Activated CD4-positive, alpha-beta T cell treated with anti-CD3 and anti-CD28 coated beads, Interleukin-2, amount 10 ng/mL, durations not matched to agents 7 days and 5 days (primary cell): ENCODE measurements around the gene ZNF467. TPM values are rescaled to one million over a fixed set of nuclear protein-coding genes. Genes with fewer than 3 reads are reported as not detected.

Experiments used
- CTCF ChIA-PET: fragments of 350-600 bp; sonication (Branson Sonifier 250); formaldehyde crosslinking; loops from one replicate; lab custom pipeline; 2021; ENCODE audit warnings: antibody characterized with exemption; lab: Charles Lee
- POLR2A ChIA-PET: fragments of 350-600 bp; sonication (Branson Sonifier 250); formaldehyde crosslinking; loops from one replicate; lab custom pipeline; 2021; ENCODE audit warnings: antibody characterized with exemption; lab: Charles Lee
- DNase-seq: peaks from one replicate; pipeline ENCODE4 v3.0.0-alpha.2; 2020
- H3K27ac Mint-ChIP-seq: one replicate; pipeline ENCODE4 v1.8.0; 2021; ENCODE audit warnings: mild to moderate bottlenecking, moderate library complexity, mixed read lengths
- H3K27me3 Mint-ChIP-seq: one replicate; pipeline ENCODE4 v1.8.0; 2021; ENCODE audit warnings: mixed read lengths
- H3K36me3 Mint-ChIP-seq: one replicate; pipeline ENCODE4 v1.8.0; 2021; ENCODE audit warnings: low read depth, mixed read lengths
- H3K4me1 Mint-ChIP-seq: one replicate; pipeline ENCODE4 v1.8.0; 2021; ENCODE audit warnings: mixed read lengths
- H3K4me3 Mint-ChIP-seq: one replicate; pipeline ENCODE4 v1.8.0; 2021; ENCODE audit warnings: mild to moderate bottlenecking, moderate library complexity, mixed read lengths
- H3K9me3 Mint-ChIP-seq: one replicate; pipeline ENCODE4 v1.8.0; 2021; ENCODE audit warnings: mixed read lengths
- total RNA-seq, 2 experiments: library from RNA; stranded (reverse); gene quantifications; one replicate each; pipeline ENCODE4 v1.2.3, GENCODE V29; 2021

ZNF467 gene
- total RNA-seq, 2 experiments from 2014 or later = 0.15 to 0.32 TPM

- ChIA-PET POLR2A (interaction anchor here (0.6 kb wide), 1 partner anchor 16 kb away, joined by 5 read pairs; no protein-coding TSS in a partner anchor), CTCF (no interaction called here)
- no peak overlapping the region for H3K4me3 Mint-ChIP-seq
- no peaks in the 10 kb centered on the region for H3K36me3 Mint-ChIP-seq
- no peaks in the 10 kb centered on the region for H3K4me1 Mint-ChIP-seq
- H3K27me3 Mint-ChIP-seq = peaks cover 14% of the 10 kb centered on the region
- no peaks in the 10 kb centered on the region for H3K9me3 Mint-ChIP-seq
- DNase-seq = no peak
- no peak overlapping the region for H3K27ac Mint-ChIP-seq
These were observed 15.7 kb upstream of the ZNF467 start for GRCh38 chr7:149789101-149789500.

DNA sequence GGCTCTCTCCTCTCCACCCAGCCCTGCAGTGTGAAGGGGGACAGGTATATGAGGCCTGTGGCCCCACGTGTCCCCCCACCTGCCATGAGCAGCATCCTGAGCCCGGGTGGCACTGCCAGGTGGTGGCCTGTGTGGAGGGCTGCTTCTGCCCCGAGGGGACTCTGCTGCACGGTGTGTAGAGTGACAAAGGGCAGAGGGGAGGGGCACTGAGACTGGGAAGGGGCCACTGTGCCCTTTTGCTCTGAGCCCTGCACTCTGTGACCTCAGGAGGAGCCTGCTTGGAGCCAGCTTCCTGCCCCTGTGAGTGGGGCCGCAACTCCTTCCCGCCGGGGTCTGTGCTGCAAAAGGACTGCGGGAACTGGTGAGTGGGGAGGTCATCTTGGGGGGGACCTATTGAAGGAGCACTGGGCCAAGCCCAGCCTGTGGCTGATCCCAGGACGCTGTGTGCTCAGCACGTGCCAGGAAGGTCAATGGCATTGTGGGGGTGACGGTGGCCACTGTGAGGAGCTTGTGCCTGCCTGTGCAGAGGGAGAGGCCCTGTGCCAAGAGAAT is 15.0 kb upstream of the ZNF467 start:
- H3K9me3 Mint-ChIP-seq = no peaks in the 10 kb centered on the region
- peaks cover 14% of the 10 kb centered on the region for H3K27me3 Mint-ChIP-seq
- DNase-seq = no peak
- CTCF ChIA-PET = interaction anchor here (1.0 to 1.5 kb wide), 2 partner anchors 10 to 125 kb away, joined by 3 to 5 read pairs; no protein-coding TSS in a partner anchor
- no peaks in the 10 kb centered on the region for H3K4me1 Mint-ChIP-seq
- no peaks in the 10 kb centered on the region for H3K36me3 Mint-ChIP-seq
- POLR2A ChIA-PET = no interaction called here
- H3K27ac Mint-ChIP-seq = no peak overlapping the region
- H3K4me3 Mint-ChIP-seq = no peak overlapping the region

DNA sequence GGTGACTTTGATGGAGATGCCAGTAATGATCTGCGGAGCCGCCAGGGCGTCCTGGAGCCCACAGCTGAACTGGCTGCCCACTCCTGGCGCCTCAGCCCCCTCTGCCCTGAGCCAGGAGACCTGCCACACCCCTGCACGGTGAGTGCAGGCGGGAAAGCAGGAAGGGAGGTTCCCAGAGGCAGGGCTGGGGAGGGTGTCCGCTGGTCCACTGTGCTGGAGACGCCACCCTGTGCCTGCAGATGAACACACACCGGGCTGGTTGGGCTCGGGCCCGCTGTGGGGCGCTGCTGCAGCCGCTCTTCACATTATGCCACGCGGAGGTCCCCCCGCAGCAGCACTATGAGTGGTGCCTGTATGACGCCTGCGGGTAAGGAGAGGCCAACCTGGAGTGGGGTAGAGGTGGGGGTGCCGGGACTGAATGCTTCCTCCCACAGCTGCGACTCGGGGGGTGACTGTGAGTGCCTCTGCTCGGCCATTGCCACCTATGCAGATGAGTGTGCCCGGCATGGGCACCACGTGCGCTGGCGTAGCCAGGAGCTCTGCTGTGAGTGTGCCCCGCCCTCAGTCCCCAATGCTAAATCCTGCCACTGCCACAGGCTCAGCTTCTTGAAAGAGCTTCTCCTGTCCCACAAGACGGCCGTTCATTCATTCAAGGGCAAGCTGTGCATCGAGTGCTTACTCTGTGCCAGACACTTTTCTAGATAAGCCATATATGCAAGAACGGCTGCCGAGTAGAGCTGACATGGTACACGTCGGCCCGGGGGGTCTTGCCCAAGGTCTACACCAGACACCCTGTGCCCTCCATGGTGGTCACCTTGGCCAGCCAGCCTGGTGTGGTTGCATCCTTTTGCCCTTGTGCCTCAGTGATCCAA is 14.3 kb upstream of the ZNF467 start:
- no peak for DNase-seq
- Mint-ChIP-seq H3K27me3 (peaks cover 14% of the 10 kb centered on the region), H3K4me1 (no peaks in the 10 kb centered on the region), H3K9me3 (no peaks in the 10 kb centered on the region), H3K4me3 (no peak overlapping the region), H3K27ac (no peak overlapping the region), H3K36me3 (no peaks in the 10 kb centered on the region)
- CTCF ChIA-PET = interaction anchor here (1.0 to 1.5 kb wide), 2 partner anchors 9 to 124 kb away, joined by 3 to 5 read pairs; no protein-coding TSS in a partner anchor
- POLR2A ChIA-PET = no interaction called here

- H3K27me3 Mint-ChIP-seq = peaks cover 12% of the 10 kb centered on the region
- ChIA-PET POLR2A (no interaction called here), CTCF (no interaction called here)
- no peak for DNase-seq
- no peak overlapping the region for H3K27ac Mint-ChIP-seq
- H3K4me3 Mint-ChIP-seq = no peak overlapping the region
- H3K36me3 Mint-ChIP-seq = no peaks in the 10 kb centered on the region
- H3K9me3 Mint-ChIP-seq = no peaks in the 10 kb centered on the region
- H3K4me1 Mint-ChIP-seq = no peaks in the 10 kb centered on the region
These were observed 12.6 kb upstream of the ZNF467 start for GRCh38 chr7:149785983-149786382.

GRCh38 chr7:149785402-149785801 is 12.0 kb upstream of the ZNF467 start:
- Mint-ChIP-seq H3K9me3 (no peaks in the 10 kb centered on the region), H3K27me3 (peaks cover 10% of the 10 kb centered on the region), H3K36me3 (no peaks in the 10 kb centered on the region), H3K4me3 (no peak overlapping the region), H3K4me1 (no peaks in the 10 kb centered on the region), H3K27ac (no peak overlapping the region)
- CTCF ChIA-PET = no interaction called here
- POLR2A ChIA-PET = no interaction called here
- DNase-seq = no peak

- Mint-ChIP-seq H3K27me3 (peaks cover 6% of the 10 kb centered on the region), H3K4me3 (no peak overlapping the region), H3K27ac (no peak overlapping the region), H3K4me1 (no peaks in the 10 kb centered on the region), H3K36me3 (no peaks in the 10 kb centered on the region), H3K9me3 (no peaks in the 10 kb centered on the region)
- POLR2A ChIA-PET = no interaction called here
- DNase-seq = no peak
- CTCF ChIA-PET = interaction anchor here (0.8 kb wide), 1 partner anchor 12 kb away, joined by 3 read pairs; no protein-coding TSS in a partner anchor
These were observed 10.8 kb upstream of the ZNF467 start for GRCh38 chr7:149784251-149784608.

- Mint-ChIP-seq H3K27ac (no peak overlapping the region), H3K27me3 (peaks cover 3% of the 10 kb centered on the region), H3K4me3 (no peak overlapping the region), H3K4me1 (no peaks in the 10 kb centered on the region), H3K36me3 (no peaks in the 10 kb centered on the region), H3K9me3 (no peaks in the 10 kb centered on the region)
- ChIA-PET CTCF (interaction anchor here (0.8 kb wide), 1 partner anchor 11 kb away, joined by 3 read pairs; no protein-coding TSS in a partner anchor), POLR2A (no interaction called here)
- no peak for DNase-seq
These were observed 10.2 kb upstream of the ZNF467 start for GRCh38 chr7:149783386-149784250.

DNA sequence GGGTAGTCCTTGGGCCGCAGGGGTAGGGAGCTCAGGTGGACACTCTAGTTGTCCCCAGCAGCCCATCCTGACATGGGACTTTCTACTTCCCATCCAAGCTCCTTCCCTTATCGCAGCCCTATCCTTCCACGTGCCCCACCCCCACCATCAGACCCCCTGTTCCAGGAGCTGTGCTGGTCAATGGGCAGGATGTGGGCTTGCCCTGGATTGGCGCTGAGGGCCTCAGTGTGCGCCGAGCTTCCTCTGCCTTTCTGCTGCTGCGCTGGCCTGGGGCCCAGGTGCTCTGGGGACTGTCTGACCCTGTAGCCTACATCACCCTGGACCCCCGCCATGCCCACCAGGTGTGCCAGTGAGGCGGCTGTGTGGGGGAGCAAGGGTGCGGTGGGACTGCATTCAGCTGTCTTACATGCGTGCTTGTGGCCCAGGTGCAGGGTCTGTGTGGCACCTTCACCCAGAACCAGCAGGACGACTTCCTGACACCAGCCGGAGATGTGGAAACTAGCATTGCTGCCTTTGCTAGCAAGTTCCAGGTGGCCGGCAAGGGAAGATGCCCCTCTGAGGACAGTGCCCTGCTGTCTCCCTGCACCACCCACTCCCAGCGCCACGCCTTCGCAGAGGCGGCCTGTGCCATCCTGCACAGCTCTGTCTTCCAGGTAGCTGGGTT is 9.4 kb upstream of the ZNF467 start:
- no peak overlapping the region for H3K27ac Mint-ChIP-seq
- no peaks in the 10 kb centered on the region for H3K27me3 Mint-ChIP-seq
- ChIA-PET CTCF (interaction anchor here (1.1 kb wide), 1 partner anchor 52 kb away, joined by 3 read pairs; no protein-coding TSS in a partner anchor), POLR2A (no interaction called here)
- H3K4me3 Mint-ChIP-seq = no peak overlapping the region
- no peak for DNase-seq
- no peaks in the 10 kb centered on the region for H3K36me3 Mint-ChIP-seq
- H3K9me3 Mint-ChIP-seq = no peaks in the 10 kb centered on the region
- no peaks in the 10 kb centered on the region for H3K4me1 Mint-ChIP-seq

- Mint-ChIP-seq H3K36me3 (no peaks in the 10 kb centered on the region), H3K9me3 (no peaks in the 10 kb centered on the region), H3K27me3 (no peaks in the 10 kb centered on the region), H3K4me3 (no peak overlapping the region), H3K4me1 (no peaks in the 10 kb centered on the region), H3K27ac (no peak overlapping the region)
- ChIA-PET POLR2A (no interaction called here), CTCF (interaction anchor here (1.1 kb wide), 1 partner anchor 51 kb away, joined by 3 read pairs; no protein-coding TSS in a partner anchor)
- no peak for DNase-seq
These were observed 8.5 kb upstream of the ZNF467 start for GRCh38 chr7:149781921-149782320.

GRCh38 chr7:149780636-149781419 is 7.4 kb upstream of the ZNF467 start:
- POLR2A ChIA-PET = no interaction called here
- Mint-ChIP-seq H3K27ac (no peak overlapping the region), H3K9me3 (no peaks in the 10 kb centered on the region), H3K36me3 (no peaks in the 10 kb centered on the region), H3K4me1 (no peaks in the 10 kb centered on the region), H3K27me3 (peaks cover 5% of the 10 kb centered on the region), H3K4me3 (no peak overlapping the region)
- no peak for DNase-seq
- CTCF ChIA-PET = interaction anchor here (1.1 kb wide), 1 partner anchor 91 kb away, joined by 3 read pairs; no protein-coding TSS in a partner anchor

GRCh38 chr7:149780056-149780455 is 6.7 kb upstream of the ZNF467 start:
- no peaks in the 10 kb centered on the region for H3K9me3 Mint-ChIP-seq
- H3K4me1 Mint-ChIP-seq = no peaks in the 10 kb centered on the region
- POLR2A ChIA-PET = no interaction called here
- peaks cover 10% of the 10 kb centered on the region for H3K27me3 Mint-ChIP-seq
- DNase-seq = no peak
- CTCF ChIA-PET = interaction anchor here (1.1 kb wide), 1 partner anchor 91 kb away, joined by 3 read pairs; no protein-coding TSS in a partner anchor
- no peak overlapping the region for H3K27ac Mint-ChIP-seq
- no peak overlapping the region for H3K4me3 Mint-ChIP-seq
- H3K36me3 Mint-ChIP-seq = no peaks in the 10 kb centered on the region

- no peak overlapping the region for H3K27ac Mint-ChIP-seq
- H3K4me1 Mint-ChIP-seq = no peaks in the 10 kb centered on the region
- ChIA-PET CTCF (no interaction called here), POLR2A (no interaction called here)
- no peaks in the 10 kb centered on the region for H3K36me3 Mint-ChIP-seq
- H3K27me3 Mint-ChIP-seq = peaks cover 14% of the 10 kb centered on the region
- no peak overlapping the region for H3K4me3 Mint-ChIP-seq
- H3K9me3 Mint-ChIP-seq = no peaks in the 10 kb centered on the region
- no peak for DNase-seq
These were observed 6.1 kb upstream of the ZNF467 start for GRCh38 chr7:149779502-149779805.
